Sigmoid colon (tissue), 7 donors: Measurements from ENCODE around the gene TOPBP1. TPM values are rescaled to one million over a fixed set of nuclear protein-coding genes. Genes with fewer than 3 reads are reported as not detected.
"Not testable (repeated sequence)": the region's sequence is repeated elsewhere in the genome, so short reads cannot be mapped to it uniquely, and the experiment has no call there.

ENCODE experiments used
- DNase-seq: peaks from one replicate; pipeline ENCODE4 v3.0.0-alpha.2; 2019
- H3K27ac ChIP-seq, 4 donors: fragments of 200-600 bp; sonication (generic); one replicate each; pipeline ENCODE4 v1.5.1; 2016 to 2019; ENCODE audit warnings: mild to moderate bottlenecking in 1 of 4
- H3K27me3 ChIP-seq, 3 donors: fragments of 200-600 bp; sonication (generic); one replicate each; pipeline ENCODE4 v1.5.1; 2019; ENCODE audit warnings: mild to moderate bottlenecking in 1 of 3
- H3K36me3 ChIP-seq, 4 donors: fragments of 200-600 bp; sonication (generic); one replicate each; pipeline ENCODE4 v1.5.1; 2016 to 2019
- H3K4me1 ChIP-seq, 4 donors: fragments of 200-600 bp; sonication (generic); one replicate each; pipeline ENCODE4 v1.5.1; 2017 to 2019
- H3K4me3 ChIP-seq, 4 donors: fragments of 200-600 bp; sonication (generic); one replicate each; pipeline ENCODE4 v1.5.1; 2017 to 2019; ENCODE audit warnings: mild to moderate bottlenecking in 2 of 4, moderate library complexity in 1 of 4
- H3K9me3 ChIP-seq, 4 donors: fragments of 200-600 bp in 3 of 4; sonication (generic) in 3 of 4; one replicate each; pipeline versions ENCODE4 v1.5.1 to v1.6.1; 2013 to 2019
- CTCF ChIP-seq, 4 experiments: fragments of 450-650 bp in 3 of 4; fragments of 200-600 bp in 1 of 4; IDR thresholded peaks; one replicate each; pipeline ENCODE4 v1.5.1; 2016 to 2019; ENCODE audit warnings: antibody characterized with exemption in 4 of 4, mild to moderate bottlenecking in 3 of 4, moderate library complexity in 2 of 4
- EP300 ChIP-seq, 4 donors: sonication (generic); formaldehyde crosslinking; IDR thresholded peaks; one replicate each; pipeline ENCODE4 v1.6.1; 2017; ENCODE audit warnings: antibody characterized with exemption in 4 of 4
- POLR2A ChIP-seq, 2 donors: fragments of 450-650 bp; IDR thresholded peaks; one replicate each; pipeline ENCODE4 v1.6.1; 2016; ENCODE audit warnings: antibody characterized with exemption in 2 of 2, mild to moderate bottlenecking in 2 of 2, moderate library complexity in 2 of 2
- POLR2AphosphoS5 ChIP-seq, 4 donors: sonication (generic); formaldehyde crosslinking; IDR thresholded peaks; one replicate each; pipeline ENCODE4 v1.6.1; 2017; ENCODE audit warnings: antibody characterized with exemption in 4 of 4
- WGBS, 2 donors: extraction: QIAGEN DNeasy Blood & Tissue Kit; methylation state at CpG; one replicate each; pipeline ENCODE4 v1.1.7; 2013; 5-methylcytosine and 5-hydroxymethylcytosine counted together
- intact Hi-C: fragments of 100-400 bp; cut with DNase I; formaldehyde crosslinking; loops from one replicate; pipeline ENCODE4 v1.15.1; 2023
- polyA plus RNA-seq, 3 donors: library from polyadenylated mRNA; stranded (reverse); fragments of 200-250 nt; gene quantifications; one replicate each; pipeline ENCODE4 v1.2.3, GENCODE V29; 2013
- total RNA-seq, 4 donors: library from RNA; depleted of rRNA; stranded (reverse); fragments of >200 nt; gene quantifications; one replicate each; pipeline ENCODE4 v1.1.0, GENCODE V29; 2016
- donor health status: healthy with polysubstance abuse.
- donor health status: Bipolar disorder and iron deficiency.
- donor health status: healthy.

TOPBP1 gene
- total and polyA plus RNA-seq, 7 donors = 4.8 to 30.2 (median 15.9) TPM

GRCh38 chr3:133568294-133569014 lies 93.3 kb downstream of the TOPBP1 start:
- H3K4me3 ChIP-seq = no peak overlapping the region
- H3K4me1 ChIP-seq = peaks cover 0 to 29% (median 10%) of the 10 kb centered on the region in 4 donors
- 73 to 74% methylated on average over 8 of the region's 8 CpGs for WGBS, 2 donors
- H3K36me3 ChIP-seq = no peaks in the 10 kb centered on the region
- no peak overlapping the region for H3K27ac ChIP-seq
- no peak for TF ChIP-seq POLR2A (IDR thresholded peaks at IDR 0.05)
- TF ChIP-seq POLR2AphosphoS5 (IDR thresholded peaks at IDR 0.05) = peak in 1 of 4 donors; percentile 20
- intact Hi-C loops = no loop called here
- no peaks in the 10 kb centered on the region for H3K9me3 ChIP-seq
- H3K27me3 ChIP-seq = no peaks in the 10 kb centered on the region
- DNase-seq = no peak

GRCh38 chr3:133563816-133564215 lies 97.9 kb downstream of the TOPBP1 start:
- intact Hi-C loops = no loop called here
- no peak overlapping the region for H3K27ac ChIP-seq
- H3K4me1 ChIP-seq = no peaks in the 10 kb centered on the region
- H3K9me3 ChIP-seq = no peaks in the 10 kb centered on the region
- no peak overlapping the region for H3K4me3 ChIP-seq
- H3K27me3 ChIP-seq = no peaks in the 10 kb centered on the region
- H3K36me3 ChIP-seq = no peaks in the 10 kb centered on the region
- no peak for DNase-seq
- 93 to 96% methylated on average over 1 of the region's 1 CpG for WGBS, 2 donors
- TF ChIP-seq CTCF (IDR thresholded peaks at IDR 0.05) = no peak
- no peak for TF ChIP-seq POLR2A (IDR thresholded peaks at IDR 0.05)
- no peak for TF ChIP-seq POLR2AphosphoS5 (IDR thresholded peaks at IDR 0.05)

- intact Hi-C loops = no loop called here
- H3K27ac ChIP-seq = no peak overlapping the region
These were observed 98.6 kb downstream of the TOPBP1 start for GRCh38 chr3:133563186-133563591.

GRCh38 chr3:133562376-133562775 lies 99.4 kb downstream of the TOPBP1 start:
- no peaks in the 10 kb centered on the region for H3K9me3 ChIP-seq
- intact Hi-C loops = no loop called here
- no peak overlapping the region for H3K4me3 ChIP-seq
- H3K27me3 ChIP-seq = no peaks in the 10 kb centered on the region
- H3K27ac ChIP-seq = no peak overlapping the region
- no peak for TF ChIP-seq POLR2A (IDR thresholded peaks at IDR 0.05)
- TF ChIP-seq EP300 (IDR thresholded peaks at IDR 0.05) = no peak
- TF ChIP-seq CTCF (IDR thresholded peaks at IDR 0.05) = no peak
- no peak for TF ChIP-seq POLR2AphosphoS5 (IDR thresholded peaks at IDR 0.05)
- no peaks in the 10 kb centered on the region for H3K36me3 ChIP-seq
- DNase-seq = no peak
- H3K4me1 ChIP-seq = no peaks in the 10 kb centered on the region
- WGBS, 2 donors = 94 to 98% methylated on average over 1 of the region's 1 CpG

More at GRCh38 chr3:133563186-133563591, 98.6 kb downstream of the TOPBP1 start:
- H3K36me3 ChIP-seq = no peaks in the 10 kb centered on the region
- no peaks in the 10 kb centered on the region for H3K27me3 ChIP-seq
- no peak for DNase-seq
- no peaks in the 10 kb centered on the region for H3K4me1 ChIP-seq
- TF ChIP-seq POLR2A (IDR thresholded peaks at IDR 0.05) (no peak), POLR2AphosphoS5 (IDR thresholded peaks at IDR 0.05) (no peak), EP300 (IDR thresholded peaks at IDR 0.05) (no peak), CTCF (IDR thresholded peaks at IDR 0.05) (no peak)
- H3K9me3 ChIP-seq = no peaks in the 10 kb centered on the region
- H3K4me3 ChIP-seq = no peak overlapping the region
- 69 to 85% methylated on average over 5 of the region's 5 CpGs for whole genome bisulfite sequencing, 2 donors

GRCh38 chr3:133561679-133562078 lies 100.1 kb downstream of the TOPBP1 start:
- intact Hi-C loops = no loop called here
- 87 to 92% methylated on average over 2 of the region's 2 CpGs for WGBS, 2 donors

GRCh38 chr3:133551589-133551988 lies 110.2 kb downstream of the TOPBP1 start:
- H3K36me3 ChIP-seq, intact Hi-C loops: not testable (repeated sequence)

More at GRCh38 chr3:133561679-133562078, 100.1 kb downstream of the TOPBP1 start:
- no peak overlapping the region for H3K4me3 ChIP-seq
- no peaks in the 10 kb centered on the region for H3K36me3 ChIP-seq
- TF ChIP-seq CTCF (IDR thresholded peaks at IDR 0.05) (no peak), POLR2A (IDR thresholded peaks at IDR 0.05) (no peak), POLR2AphosphoS5 (IDR thresholded peaks at IDR 0.05) (no peak), EP300 (IDR thresholded peaks at IDR 0.05) (no peak)
- H3K4me1 ChIP-seq = no peaks in the 10 kb centered on the region
- no peak for DNase-seq
- H3K27ac ChIP-seq = no peak overlapping the region
- H3K27me3 ChIP-seq = no peaks in the 10 kb centered on the region
- no peaks in the 10 kb centered on the region for H3K9me3 ChIP-seq

More at GRCh38 chr3:133551589-133551988, 110.2 kb downstream of the TOPBP1 start:
- WGBS, 2 donors = 80 to 94% methylated on average over 12 of the region's 14 CpGs
- not testable (repeated sequence) for H3K27ac ChIP-seq, H3K27me3 ChIP-seq, DNase-seq, H3K4me3 ChIP-seq, H3K9me3 ChIP-seq
- peaks cover 0 to 19% (median 14%) of the 10 kb centered on the region in 4 donors for H3K4me1 ChIP-seq
